HG02759 (cell line): ENCODE results near the gene TLK2.
"Not testable (repeated sequence)": the region's sequence is repeated elsewhere in the genome, so short reads cannot be mapped to it uniquely, and the experiment has no call there.

Experiments used
- ATAC-seq: cut with Tn5 transposase; IDR thresholded peaks from one replicate; pipeline ENCODE4 v1.9.1; 2021; ENCODE audit warnings: mild to moderate bottlenecking, moderate library complexity; ENCODE audit not compliant: unreplicated experiment

The TLK2 gene

GRCh38 chr17:62557532-62557931, 78.9 kb downstream of the TLK2 start:
- ATAC-seq = not testable (repeated sequence)

GRCh38 chr17:62558941-62559340, 80.3 kb downstream of the TLK2 start:
- not testable (repeated sequence) for ATAC-seq

GRCh38 chr17:62560971-62561370, 82.3 kb downstream of the TLK2 start:
- ATAC-seq = not testable (repeated sequence)

- no peak for ATAC-seq
These were observed 84.0 kb downstream of the TLK2 start for GRCh38 chr17:62562656-62563055.

- ATAC-seq = no peak
These were observed 87.2 kb downstream of the TLK2 start for GRCh38 chr17:62565817-62566216.

GRCh38 chr17:62566996-62567578, 88.5 kb downstream of the TLK2 start:
- ATAC-seq = no peak

GRCh38 chr17:62572488-62572887, 93.9 kb downstream of the TLK2 start:
- no peak for ATAC-seq

GRCh38 chr17:62572888-62573401, 94.3 kb downstream of the TLK2 start:
- no peak for ATAC-seq

GRCh38 chr17:62573480-62574117, 95.0 kb downstream of the TLK2 start:
- ATAC-seq = no peak

- no peak for ATAC-seq
These were observed 97.8 kb downstream of the TLK2 start for GRCh38 chr17:62576382-62576781.

- ATAC-seq = no peak
These were observed 100.3 kb downstream of the TLK2 start for GRCh38 chr17:62578757-62579487.

- ATAC-seq = no peak
These were observed 102.3 kb downstream of the TLK2 start for GRCh38 chr17:62580947-62581346.

GRCh38 chr17:62581764-62582163, 103.1 kb downstream of the TLK2 start:
- no peak for ATAC-seq

- ATAC-seq = no peak
These were observed 108.9 kb downstream of the TLK2 start for GRCh38 chr17:62587554-62587953.

- no peak for ATAC-seq
These were observed 109.5 kb downstream of the TLK2 start for GRCh38 chr17:62588109-62588508.

GRCh38 chr17:62591333-62591732, 112.7 kb downstream of the TLK2 start:
- no peak for ATAC-seq

- ATAC-seq = not testable (repeated sequence)
These were observed 113.2 kb downstream of the TLK2 start for GRCh38 chr17:62591822-62592221.

GRCh38 chr17:62592341-62593099, 113.9 kb downstream of the TLK2 start:
- ATAC-seq = no peak

GRCh38 chr17:62595484-62595883, 116.9 kb downstream of the TLK2 start:
- no peak for ATAC-seq

GRCh38 chr17:62596662-62597061, 118.0 kb downstream of the TLK2 start:
- no peak for ATAC-seq

- ATAC-seq = no peak
These were observed 118.5 kb downstream of the TLK2 start for GRCh38 chr17:62597150-62597549.
